ENCODE measurements around the gene DMRT1.

DNA sequence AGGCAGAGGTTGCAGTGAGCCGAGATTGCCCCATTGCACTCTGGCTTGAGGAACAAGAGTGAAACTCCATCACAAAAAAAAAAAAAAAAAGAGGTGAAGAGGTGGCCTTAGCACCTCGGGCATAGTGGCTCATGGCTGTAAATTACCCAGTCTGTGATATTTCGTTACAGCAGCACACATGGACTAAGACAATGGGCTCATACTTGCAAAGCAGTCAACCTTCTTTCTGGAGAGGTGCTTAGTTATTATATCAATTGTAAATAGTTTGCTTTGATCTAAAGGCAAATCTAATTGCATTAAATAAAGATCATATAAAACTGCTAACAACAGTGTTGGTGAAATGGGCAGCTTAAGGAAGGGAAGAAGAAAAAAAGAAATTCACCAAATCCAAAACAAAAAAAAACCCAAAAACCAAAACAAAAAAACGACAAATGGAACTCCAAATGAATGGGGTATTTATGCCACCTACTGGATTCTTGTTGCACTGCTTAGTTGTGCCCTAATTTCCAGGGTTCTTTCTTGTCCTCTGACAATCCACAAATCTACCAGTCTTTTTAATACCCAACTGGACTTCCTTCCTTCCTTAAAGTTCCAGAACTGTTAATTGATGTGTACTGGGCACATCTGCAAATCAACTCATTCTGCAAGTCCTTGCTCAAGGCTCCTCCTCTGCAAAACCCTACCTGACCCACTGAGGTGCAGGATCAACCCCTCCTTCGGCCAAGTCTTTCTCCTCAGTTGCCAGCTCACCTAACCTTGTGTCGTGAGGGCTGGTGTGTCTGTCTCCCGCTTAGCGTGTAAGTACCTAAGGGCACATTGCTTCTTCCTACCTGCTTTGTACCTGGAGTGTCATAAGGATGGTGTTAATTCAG is 35.0 kb upstream of the DMRT1 start:
- TF ChIP-seq, protein P1, sequence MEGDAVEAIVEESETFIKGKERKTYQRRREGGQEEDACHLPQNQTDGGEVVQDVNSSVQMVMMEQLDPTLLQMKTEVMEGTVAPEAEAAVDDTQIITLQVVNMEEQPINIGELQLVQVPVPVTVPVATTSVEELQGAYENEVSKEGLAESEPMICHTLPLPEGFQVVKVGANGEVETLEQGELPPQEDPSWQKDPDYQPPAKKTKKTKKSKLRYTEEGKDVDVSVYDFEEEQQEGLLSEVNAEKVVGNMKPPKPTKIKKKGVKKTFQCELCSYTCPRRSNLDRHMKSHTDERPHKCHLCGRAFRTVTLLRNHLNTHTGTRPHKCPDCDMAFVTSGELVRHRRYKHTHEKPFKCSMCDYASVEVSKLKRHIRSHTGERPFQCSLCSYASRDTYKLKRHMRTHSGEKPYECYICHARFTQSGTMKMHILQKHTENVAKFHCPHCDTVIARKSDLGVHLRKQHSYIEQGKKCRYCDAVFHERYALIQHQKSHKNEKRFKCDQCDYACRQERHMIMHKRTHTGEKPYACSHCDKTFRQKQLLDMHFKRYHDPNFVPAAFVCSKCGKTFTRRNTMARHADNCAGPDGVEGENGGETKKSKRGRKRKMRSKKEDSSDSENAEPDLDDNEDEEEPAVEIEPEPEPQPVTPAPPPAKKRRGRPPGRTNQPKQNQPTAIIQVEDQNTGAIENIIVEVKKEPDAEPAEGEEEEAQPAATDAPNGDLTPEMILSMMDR (IDR thresholded peaks at IDR 0.05), result peak; percentile 22 to 55 (median 39)
- TF ChIP-seq POLR2A (IDR thresholded peaks at IDR 0.05), result no peak
